DMS53 treated with DMSO at 0.1 percent for 48 hours (cell line): ENCODE results near the gene CHRNA4.
"Not testable (repeated sequence)": the region's sequence is repeated elsewhere in the genome, so short reads cannot be mapped to it uniquely, and the experiment has no call there.

Source experiments
- DNase-seq: peaks from one replicate; lab custom pipeline; 2025; ENCODE audit not compliant: unreplicated experiment; lab: John Stamatoyannopoulos, UW

CHRNA4 gene

GRCh38 chr20:63350196-63350595 is 11.0 kb downstream of the CHRNA4 start:
- DNase-seq: no peak

- DNase-seq: no peak
Observed at GRCh38 chr20:63349516-63349895, 11.6 kb downstream of the CHRNA4 start.

- DNase-seq: no peak
Observed at GRCh38 chr20:63348828-63349515, 12.2 kb downstream of the CHRNA4 start.

- no peak for DNase-seq
Observed at GRCh38 chr20:63347950-63348827, 13.0 kb downstream of the CHRNA4 start.

- no peak for DNase-seq
Observed at GRCh38 chr20:63347081-63347741, 13.9 kb downstream of the CHRNA4 start.

GRCh38 chr20:63346131-63347080 is 14.7 kb downstream of the CHRNA4 start:
- DNase-seq: no peak

- no peak for DNase-seq
Observed at GRCh38 chr20:63345328-63346100, 15.6 kb downstream of the CHRNA4 start.

GRCh38 chr20:63344616-63345327 is 16.4 kb downstream of the CHRNA4 start:
- DNase-seq: no peak

- DNase-seq: no peak
Observed at GRCh38 chr20:63343460-63344445, 17.4 kb downstream of the CHRNA4 start.

GRCh38 chr20:63342561-63343459 is 18.3 kb downstream of the CHRNA4 start:
- no peak for DNase-seq

GRCh38 chr20:63340158-63340688 is 20.9 kb downstream of the CHRNA4 start:
- not testable (repeated sequence) for DNase-seq

GRCh38 chr20:63339154-63340094 is 21.7 kb downstream of the CHRNA4 start:
- not testable (repeated sequence) for DNase-seq

GRCh38 chr20:63337786-63338420 is 23.2 kb downstream of the CHRNA4 start:
- no peak for DNase-seq

GRCh38 chr20:63336232-63336752 is 24.9 kb downstream of the CHRNA4 start:
- DNase-seq: no peak

- no peak for DNase-seq
Observed at GRCh38 chr20:63335711-63336110, 25.4 kb downstream of the CHRNA4 start.
